ENCODE measurements around the gene ACTA2. TPM values are rescaled to one million over a fixed set of nuclear protein-coding genes. Genes with fewer than 3 reads are reported as not detected.

The ACTA2 gene
- total RNA-seq, 3 donors from 2014 or later (not counting 1 experiment from before 2014, with no cell fraction given): 5.0 to 13.1 (median 7.4) TPM

GRCh38 chr10:88890681-88891381, 61.7 kb downstream of the ACTA2 start:
- 88% methylated on average over 4 of the region's 4 CpGs for WGBS (ENCODE audit: insufficient coverage)
- Histone ChIP-seq H3K36me3 (ENCODE audit: control insufficient read depth, insufficient read depth, low read length) (peaks cover 2% of the 10 kb centered on the region), H3K27me3 (ENCODE audit: control insufficient read depth, insufficient read depth, low read length) (no peaks in the 10 kb centered on the region), H3K4me3 (ENCODE audit: low read length) (no peak overlapping the region), H3K27ac (ENCODE audit: low read length) (no peak overlapping the region), H3K4me1 (ENCODE audit: control insufficient read depth, insufficient read depth, low read length) (peaks cover 4% of the 10 kb centered on the region), H3K9me3 (ENCODE audit: control insufficient read depth, insufficient read depth, low read length) (no peaks in the 10 kb centered on the region)
- Mint-ChIP-seq H3K36me3 (no peaks in the 10 kb centered on the region), H3K27me3 (ENCODE audit: low read depth in 2 of 2) (no peaks in the 10 kb centered on the region), H3K27ac (no peak overlapping the region), H3K9me3 (no peaks in the 10 kb centered on the region), H3K4me3 (no peak overlapping the region), H3K4me1 (peaks cover 11 to 19% of the 10 kb centered on the region in 2 donors)
- no peak for DNase-seq
- no peak for TF ChIP-seq CTCF (IDR thresholded peaks at IDR 0.05)
- ATAC-seq: no peak
- intact Hi-C loops (cut with micrococcal nuclease): no loop called here

- ATAC-seq: no peak
- Histone ChIP-seq H3K4me3 (ENCODE audit: low read length) (no peak overlapping the region), H3K36me3 (ENCODE audit: control insufficient read depth, insufficient read depth, low read length) (peaks cover 2% of the 10 kb centered on the region), H3K27me3 (ENCODE audit: control insufficient read depth, insufficient read depth, low read length) (no peaks in the 10 kb centered on the region), H3K4me1 (ENCODE audit: control insufficient read depth, insufficient read depth, low read length) (peaks cover 4% of the 10 kb centered on the region), H3K27ac (ENCODE audit: low read length) (no peak overlapping the region), H3K9me3 (ENCODE audit: control insufficient read depth, insufficient read depth, low read length) (no peaks in the 10 kb centered on the region)
- intact Hi-C loops (cut with micrococcal nuclease): no loop called here
- H3K4me1 Mint-ChIP-seq: peaks cover 19 to 22% of the 10 kb centered on the region in 2 donors
- H3K9me3 Mint-ChIP-seq: no peaks in the 10 kb centered on the region
- TF ChIP-seq CTCF (IDR thresholded peaks at IDR 0.05): no peak
- H3K27ac Mint-ChIP-seq: no peak overlapping the region
- no peak overlapping the region for H3K4me3 Mint-ChIP-seq
- DNase-seq: no peak
- WGBS (ENCODE audit: insufficient coverage): 68% methylated on average over 1 of the region's 1 CpG
- H3K27me3 Mint-ChIP-seq (ENCODE audit: low read depth in 2 of 2): no peaks in the 10 kb centered on the region
- H3K36me3 Mint-ChIP-seq: no peaks in the 10 kb centered on the region
Measured at GRCh38 chr10:88889559-88890337, 62.8 kb downstream of the ACTA2 start.

GRCh38 chr10:88888810-88889445, 63.6 kb downstream of the ACTA2 start:
- Mint-ChIP-seq H3K27ac (no peak overlapping the region), H3K9me3 (no peaks in the 10 kb centered on the region), H3K27me3 (ENCODE audit: low read depth in 2 of 2) (no peaks in the 10 kb centered on the region), H3K36me3 (no peaks in the 10 kb centered on the region), H3K4me1 (peaks cover 25 to 30% of the 10 kb centered on the region in 2 donors), H3K4me3 (no peak overlapping the region)
- H3K27me3 ChIP-seq (ENCODE audit: control insufficient read depth, insufficient read depth, low read length): no peaks in the 10 kb centered on the region
- no peaks in the 10 kb centered on the region for H3K9me3 ChIP-seq (ENCODE audit: control insufficient read depth, insufficient read depth, low read length)
- intact Hi-C loops (cut with micrococcal nuclease): no loop called here
- H3K36me3 ChIP-seq (ENCODE audit: control insufficient read depth, insufficient read depth, low read length): peaks cover under 1% of the 10 kb centered on the region
- no peak for ATAC-seq
- H3K4me3 ChIP-seq (ENCODE audit: low read length): no peak overlapping the region
- peaks cover 4% of the 10 kb centered on the region for H3K4me1 ChIP-seq (ENCODE audit: control insufficient read depth, insufficient read depth, low read length)
- no peak for TF ChIP-seq CTCF (IDR thresholded peaks at IDR 0.05)
- DNase-seq: no peak
- no peak overlapping the region for H3K27ac ChIP-seq (ENCODE audit: low read length)
